NCI-H128 (cell line): Measurements from ENCODE around the gene NEUROD4.
A peak's percentile ranks its signal among the peaks of the same experiment; 100 is the strongest.

Source experiments
- DNase-seq: peaks from one replicate; lab custom pipeline; 2025; ENCODE audit not compliant: unreplicated experiment; lab: John Stamatoyannopoulos, UW

Gene NEUROD4

DNA sequence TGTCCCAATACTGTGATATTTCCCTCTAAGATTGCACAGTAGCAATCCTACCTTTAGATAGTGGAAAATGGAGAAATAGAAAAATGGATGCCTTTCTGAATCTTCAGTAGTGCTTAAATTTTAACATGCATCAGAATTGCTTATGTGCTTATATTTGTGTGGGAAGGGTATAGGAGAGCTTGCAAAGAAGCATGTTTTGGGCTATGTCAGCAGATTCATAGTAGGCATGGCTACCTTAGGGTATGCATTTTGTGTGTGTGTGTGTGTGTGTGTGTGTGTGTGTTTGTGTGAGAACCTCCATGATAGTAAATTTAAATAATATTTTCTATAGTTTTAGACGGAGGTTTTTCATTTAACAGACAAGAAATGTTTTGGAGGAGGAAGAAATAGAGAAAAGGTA is 38.3 kb downstream of the NEUROD4 start:
- DNase-seq: no peak

- DNase-seq: no peak
Observed at GRCh38 chr12:55058776-55059175, 39.0 kb downstream of the NEUROD4 start.

GRCh38 chr12:55060470-55060869 is 40.7 kb downstream of the NEUROD4 start:
- no peak for DNase-seq

DNA sequence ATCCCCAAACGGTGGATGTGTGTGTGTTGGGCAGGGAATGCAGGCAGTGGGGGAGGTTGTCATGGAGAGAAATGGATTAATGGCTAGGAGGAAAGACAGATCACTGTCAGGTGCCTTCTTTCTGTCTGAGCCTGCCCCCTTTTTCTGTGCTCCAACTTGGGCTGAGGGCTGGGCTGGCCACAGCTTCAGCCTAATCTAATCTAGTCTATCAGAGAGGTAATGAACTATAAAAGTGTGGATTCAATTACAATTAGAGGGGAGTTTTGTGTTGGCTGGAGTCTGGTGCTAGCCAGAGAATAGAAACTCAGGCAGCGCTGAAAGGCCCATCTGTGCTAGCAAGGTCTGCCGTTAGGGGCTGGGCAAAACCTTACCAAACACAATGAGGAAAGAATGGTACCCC is 41.2 kb downstream of the NEUROD4 start:
- DNase-seq: no peak

DNA sequence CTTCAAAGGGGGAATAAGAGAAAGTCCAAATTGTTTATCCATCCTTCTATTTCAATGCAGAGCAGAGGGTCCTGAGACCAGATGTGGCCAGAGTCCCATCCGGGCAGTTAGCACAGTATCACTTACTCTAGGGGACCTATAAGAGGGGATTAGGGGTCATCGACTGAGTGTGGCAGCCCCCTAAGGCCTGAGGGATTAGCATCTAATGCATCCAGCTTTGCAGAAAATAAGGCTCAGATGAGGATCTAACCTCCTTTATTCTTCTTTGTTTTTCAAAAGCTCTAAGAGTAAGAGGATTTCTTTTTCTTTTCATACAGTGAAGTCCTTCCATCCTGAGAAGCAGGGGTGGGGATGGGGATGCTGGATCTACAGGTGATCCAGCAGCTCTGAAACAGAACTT is 43.5 kb downstream of the NEUROD4 start:
- no peak for DNase-seq

DNA sequence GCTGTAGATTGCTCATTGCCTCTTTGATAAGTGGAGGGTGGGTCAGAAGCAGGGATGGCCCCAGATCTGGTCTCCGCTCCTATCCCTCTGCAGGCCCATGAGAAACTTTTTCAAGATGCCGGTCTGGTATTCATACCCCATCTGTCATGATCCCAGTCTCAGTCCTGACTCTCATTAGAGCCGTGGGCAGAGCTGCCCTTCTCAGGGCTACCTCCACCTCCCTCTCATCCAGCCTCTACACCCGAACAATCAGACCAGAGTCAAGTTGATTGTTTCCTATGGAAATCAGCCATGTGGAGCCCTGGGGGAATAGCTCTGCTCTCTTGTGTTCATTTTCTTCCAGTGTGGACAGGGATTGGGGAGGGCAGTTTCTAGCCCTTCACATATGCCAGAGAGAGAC is 45.8 kb downstream of the NEUROD4 start:
- DNase-seq: no peak

DNA sequence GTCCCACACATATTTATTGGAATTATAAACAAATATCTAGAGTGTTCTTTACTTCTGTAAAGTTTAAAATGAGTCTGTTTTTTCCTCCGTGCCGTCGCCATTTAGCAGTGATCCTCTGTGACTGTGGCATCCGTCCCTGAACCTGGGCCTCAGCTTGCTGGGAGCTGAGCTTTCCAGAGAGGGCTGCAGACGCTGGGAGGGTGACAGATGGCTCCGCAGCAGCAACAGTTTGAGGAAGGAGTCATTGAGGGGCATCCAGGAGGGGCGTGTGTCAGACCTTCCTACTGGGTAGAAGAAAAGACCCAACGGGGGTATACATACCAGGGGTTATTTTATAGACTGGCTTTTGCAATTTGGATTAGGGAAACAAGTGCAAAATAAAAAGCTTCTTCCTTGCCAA is 47.9 kb downstream of the NEUROD4 start:
- DNase-seq: no peak

DNA sequence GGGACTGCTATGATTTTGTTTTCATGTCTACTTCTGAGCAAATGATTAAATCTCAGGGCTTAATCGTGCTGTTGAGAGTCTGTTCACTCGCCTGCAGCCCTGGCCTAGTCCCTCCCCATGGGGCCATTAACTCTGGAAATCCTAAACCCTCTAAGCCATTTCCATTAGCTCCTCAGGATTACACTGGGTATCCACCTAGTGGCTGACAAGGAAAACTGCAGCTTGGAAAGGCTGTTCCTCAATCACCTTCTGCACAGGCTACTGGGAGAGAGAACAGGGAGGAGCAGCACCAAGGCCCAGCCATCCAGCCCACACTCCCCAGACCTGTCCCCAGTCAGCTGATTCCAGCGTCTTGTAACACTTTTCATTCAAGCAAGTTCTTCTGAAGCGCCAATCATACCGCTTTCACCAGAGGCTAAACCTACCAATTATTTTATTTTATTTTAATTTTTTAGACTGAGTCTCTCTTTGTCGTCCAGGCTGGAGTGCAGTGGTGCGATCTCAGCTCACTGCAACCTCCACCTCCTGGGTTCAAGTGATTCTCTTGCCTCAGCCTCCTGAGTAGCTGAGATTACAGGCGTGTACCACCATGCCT is 48.7 kb downstream of the NEUROD4 start:
- peak; percentile 8 for DNase-seq

DNA sequence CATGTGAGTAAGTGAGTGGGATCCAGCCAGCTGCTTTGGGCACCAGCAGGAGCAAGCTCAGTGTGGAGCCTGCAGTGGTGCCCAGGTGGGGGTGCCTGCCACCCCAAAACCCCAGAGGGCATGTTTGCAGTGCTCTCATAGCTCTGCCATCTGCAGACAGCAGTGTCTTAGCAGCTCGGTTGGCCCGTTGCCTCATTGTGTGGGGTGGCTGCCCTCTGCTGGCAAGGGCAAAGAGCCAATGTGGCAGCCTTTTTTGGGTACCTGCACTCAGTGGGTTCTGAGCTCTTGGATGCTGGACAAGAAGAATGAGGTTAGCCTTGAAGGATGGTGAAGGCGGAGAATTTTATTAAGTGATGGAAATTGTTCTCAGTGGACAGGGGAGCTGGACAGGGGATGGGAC is 52.3 kb downstream of the NEUROD4 start:
- DNase-seq: no peak

- no peak for DNase-seq
Observed at GRCh38 chr12:55073043-55074022, 53.6 kb downstream of the NEUROD4 start.

GRCh38 chr12:55074806-55075205 is 55.0 kb downstream of the NEUROD4 start:
- no peak for DNase-seq
